Spleen (tissue), 7 donors: ENCODE data around the gene ERC1.

Experiments
- CTCF ChIP-seq, 11 experiments: fragments of 200-600 bp in 7 of 11; fragments of 450-650 bp in 4 of 11; sonication (generic) in 4 of 11; IDR thresholded peaks in 8 of 11; conservative IDR thresholded peaks in 3 of 11; 1 replicate in 7 of 11; 2 replicates in 4 of 11; pipeline versions ENCODE4 v1.4.0 to v1.8.0; 2016 to 2021; ENCODE audit warnings: antibody characterized with exemption in 11 of 11, inconsistent platforms in 4 of 11, mild to moderate bottlenecking in 1 of 11
- POLR2AphosphoS5 ChIP-seq, 3 donors: sonication (generic); formaldehyde crosslinking; IDR thresholded peaks; one replicate each; pipeline ENCODE4 v1.5.1; 2017; ENCODE audit warnings: antibody characterized with exemption in 3 of 3
- donor health status: DM: no; HTN: no; CAD: no; lungs with moderate emphysema.
- donor health status: DM: no; HTN: no; CAD: no.
- donor health status: DM: no; HTN: no; CAD: no.

GRCh38 chr12:1531654-1532374 is 540.8 kb downstream of the ERC1 start:
- TF ChIP-seq CTCF (IDR thresholded peaks at IDR 0.05 in 8 of 11, conservative IDR thresholded peaks at IDR 0.05 in 3 of 11) (no peak), POLR2AphosphoS5 (IDR thresholded peaks at IDR 0.05) (no peak)
